ENCODE results near the gene ALDH1A2. TPM values are rescaled to one million over a fixed set of nuclear protein-coding genes. Genes with fewer than 3 reads are reported as not detected.

ALDH1A2 gene
- total RNA-seq, 1 donor = 2.1 TPM

DNA sequence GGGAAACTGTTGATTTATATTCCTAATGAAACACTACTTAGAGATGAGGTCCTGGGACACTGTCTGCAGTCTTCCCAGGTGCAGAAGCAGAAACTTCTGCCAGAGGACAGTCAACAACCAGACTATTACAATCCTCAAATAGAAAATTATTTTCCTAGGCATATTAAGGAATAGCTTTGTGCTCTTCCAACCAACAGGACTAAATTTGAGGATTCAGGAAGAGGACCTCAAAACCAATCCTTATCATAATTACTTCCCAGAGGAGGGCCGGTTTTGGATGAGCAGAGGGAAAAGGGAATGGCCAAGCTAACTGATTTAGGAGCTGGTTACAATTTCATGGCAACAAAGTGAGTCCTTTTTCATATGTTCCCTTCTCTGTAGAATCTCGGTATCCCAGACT is 21.0 kb downstream of the ALDH1A2 start:
- DNase-seq (ENCODE audit: low read depth) = no peak
- TF ChIP-seq CTCF (IDR thresholded peaks at IDR 0.05; ENCODE audit: insufficient read depth, low read length) = no peak

DNA sequence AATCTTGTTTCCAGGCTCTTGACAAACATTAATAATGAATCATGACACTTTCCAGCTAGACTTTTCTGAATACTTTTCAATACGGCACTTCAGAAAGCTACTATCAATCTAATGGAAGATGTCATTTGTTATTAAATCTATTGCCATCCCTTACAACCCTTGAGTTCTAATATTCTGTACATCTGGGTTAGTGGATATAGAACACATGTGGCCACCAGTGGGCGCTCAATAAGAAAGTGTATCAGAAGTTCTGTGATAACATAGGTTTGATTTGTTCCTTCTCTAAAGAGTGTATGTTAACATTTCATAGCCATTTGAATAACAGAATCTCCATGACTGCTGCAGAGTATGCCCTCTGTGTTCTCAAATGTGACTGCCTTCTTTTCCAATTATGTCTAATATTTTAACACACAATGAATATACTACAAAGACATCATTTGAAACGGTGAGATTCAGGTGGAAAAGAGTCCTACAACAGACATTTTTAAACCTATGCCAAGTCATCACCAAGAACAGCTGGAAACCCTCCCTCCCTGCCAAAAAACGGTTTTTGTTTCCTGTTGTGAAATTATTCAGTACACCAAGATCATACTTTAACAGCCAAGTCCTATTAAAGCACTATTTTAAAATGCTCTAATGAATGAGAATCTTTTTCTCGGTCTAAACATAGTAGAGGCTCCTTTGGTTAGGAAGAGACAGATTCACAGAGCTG is 22.2 kb downstream of the ALDH1A2 start:
- DNase-seq (ENCODE audit: low read depth) = peak; percentile 60
- peak; percentile 76 for TF ChIP-seq CTCF (IDR thresholded peaks at IDR 0.05; ENCODE audit: insufficient read depth, low read length)
- no peak overlapping the region for H3K4me3 ChIP-seq (ENCODE audit: low read depth, low read length)

More for the DNA sequence above, 21.0 kb downstream of the ALDH1A2 start:
- H3K4me3 ChIP-seq (ENCODE audit: low read depth, low read length) = no peak overlapping the region

DNA sequence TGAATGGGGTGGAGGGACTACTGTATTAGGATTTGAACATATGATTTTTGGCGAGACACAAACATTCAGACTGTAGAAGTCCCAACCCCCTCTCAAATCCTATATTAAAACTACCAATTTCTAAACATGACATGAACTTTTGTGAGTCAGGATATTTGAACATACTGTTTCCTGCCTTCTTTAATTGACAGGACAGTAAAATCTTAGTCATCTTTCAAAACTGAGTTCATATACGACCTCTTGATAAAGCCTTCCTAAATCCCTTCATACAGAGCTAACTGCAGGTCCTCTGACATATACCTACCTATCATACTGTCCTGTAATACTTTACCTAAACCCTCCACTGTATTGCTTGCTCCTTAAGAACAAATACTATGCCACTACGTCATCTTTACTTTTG is 23.5 kb downstream of the ALDH1A2 start:
- TF ChIP-seq CTCF (IDR thresholded peaks at IDR 0.05; ENCODE audit: insufficient read depth, low read length) = no peak
- H3K4me3 ChIP-seq (ENCODE audit: low read depth, low read length) = no peak overlapping the region
- DNase-seq (ENCODE audit: low read depth) = no peak

- H3K4me3 ChIP-seq (ENCODE audit: low read depth, low read length) = no peak overlapping the region
- no peak for DNase-seq (ENCODE audit: low read depth)
- TF ChIP-seq CTCF (IDR thresholded peaks at IDR 0.05; ENCODE audit: insufficient read depth, low read length) = no peak
Observed at GRCh38 chr15:58040150-58040549, 25.4 kb downstream of the ALDH1A2 start.

- no peak for TF ChIP-seq CTCF (IDR thresholded peaks at IDR 0.05; ENCODE audit: insufficient read depth, low read length)
- DNase-seq (ENCODE audit: low read depth) = no peak
- H3K4me3 ChIP-seq (ENCODE audit: low read depth, low read length) = no peak overlapping the region
Observed at GRCh38 chr15:58039079-58040035, 26.2 kb downstream of the ALDH1A2 start.

GRCh38 chr15:58038426-58039078 is 27.0 kb downstream of the ALDH1A2 start:
- TF ChIP-seq CTCF (IDR thresholded peaks at IDR 0.05; ENCODE audit: insufficient read depth, low read length) = no peak
- peak; percentile 26 for DNase-seq (ENCODE audit: low read depth)
- H3K4me3 ChIP-seq (ENCODE audit: low read depth, low read length) = no peak overlapping the region

All from fibroblast of the aortic adventitia (primary cell).